Endothelial cell of hepatic sinusoid (primary cell): Measurements from ENCODE around the gene FXYD6.

Experiments
- in situ Hi-C: cut with HindIII; loops from 2 replicates; pipeline ENCODE4 v1.10.0; 2017; ENCODE audit warnings: low sequenced_read_pairs

Gene FXYD6

GRCh38 chr11:117851852-117852251 is 24.6 kb downstream of the FXYD6 start:
- in situ Hi-C loops = no loop called here

GRCh38 chr11:117851106-117851505 is 25.4 kb downstream of the FXYD6 start:
- in situ Hi-C loops = no loop called here

- in situ Hi-C loops = no loop called here
Observed at GRCh38 chr11:117849781-117850414, 26.6 kb downstream of the FXYD6 start.

GRCh38 chr11:117843666-117844484 is 32.6 kb downstream of the FXYD6 start:
- in situ Hi-C loops = no loop called here

GRCh38 chr11:117842131-117842941 is 34.1 kb downstream of the FXYD6 start:
- in situ Hi-C loops = no loop called here

GRCh38 chr11:117841551-117842031 is 34.9 kb downstream of the FXYD6 start:
- in situ Hi-C loops = no loop called here

GRCh38 chr11:117840881-117841550 is 35.4 kb downstream of the FXYD6 start:
- in situ Hi-C loops = no loop called here

GRCh38 chr11:117839936-117840813 is 36.3 kb downstream of the FXYD6 start:
- in situ Hi-C loops = no loop called here

GRCh38 chr11:117839380-117839881 is 37.0 kb downstream of the FXYD6 start:
- in situ Hi-C loops = no loop called here

- in situ Hi-C loops = no loop called here
Observed at GRCh38 chr11:117838901-117839300, 37.6 kb downstream of the FXYD6 start.

GRCh38 chr11:117837791-117838190 is 38.7 kb downstream of the FXYD6 start:
- in situ Hi-C loops = no loop called here

- in situ Hi-C loops = no loop called here
Observed at GRCh38 chr11:117837070-117837776, 39.2 kb downstream of the FXYD6 start.

GRCh38 chr11:117836077-117836960 is 40.1 kb downstream of the FXYD6 start:
- in situ Hi-C loops = no loop called here

- in situ Hi-C loops = no loop called here
Observed at GRCh38 chr11:117835576-117835975, 40.9 kb downstream of the FXYD6 start.

- in situ Hi-C loops = no loop called here
Observed at GRCh38 chr11:117834838-117835443, 41.5 kb downstream of the FXYD6 start.

- in situ Hi-C loops = no loop called here
Observed at GRCh38 chr11:117834068-117834810, 42.2 kb downstream of the FXYD6 start.

- in situ Hi-C loops = no loop called here
Observed at GRCh38 chr11:117833401-117833891, 43.0 kb downstream of the FXYD6 start.
